Activated CD4-positive, alpha-beta T cell treated with anti-CD3 and anti-CD28 coated beads, Interleukin-10, Interleukin-2, amounts not matched to agents 100 ng/mL and 50 ng/mL, durations not matched to agents 16 hours and 8 hours (primary cell): Measurements from ENCODE around the gene DGKG.

Experiments used
- DNase-seq: peaks from one replicate; pipeline ENCODE4 v3.0.0-alpha.2; 2020

Gene DGKG

DNA sequence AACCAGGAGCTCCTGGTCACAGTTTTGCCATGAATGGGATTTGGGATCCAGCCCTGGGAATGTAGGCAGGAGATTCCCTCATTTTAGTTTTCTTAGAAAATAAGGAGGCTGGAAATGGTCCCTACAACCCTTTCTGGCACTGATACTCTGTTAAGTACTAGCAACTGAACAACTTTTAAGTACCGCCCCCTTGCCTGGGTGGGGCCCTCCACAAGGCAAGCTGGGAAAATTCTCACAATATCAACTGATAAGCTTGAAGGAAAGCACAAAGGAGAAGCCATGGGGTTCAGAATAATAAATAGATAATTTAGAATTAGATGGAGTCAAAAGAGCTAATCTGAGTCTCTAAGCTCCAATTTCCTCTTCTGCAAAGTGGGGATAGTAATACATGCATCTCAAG lies 4.2 kb upstream of the DGKG start:
- no peak for DNase-seq

DNA sequence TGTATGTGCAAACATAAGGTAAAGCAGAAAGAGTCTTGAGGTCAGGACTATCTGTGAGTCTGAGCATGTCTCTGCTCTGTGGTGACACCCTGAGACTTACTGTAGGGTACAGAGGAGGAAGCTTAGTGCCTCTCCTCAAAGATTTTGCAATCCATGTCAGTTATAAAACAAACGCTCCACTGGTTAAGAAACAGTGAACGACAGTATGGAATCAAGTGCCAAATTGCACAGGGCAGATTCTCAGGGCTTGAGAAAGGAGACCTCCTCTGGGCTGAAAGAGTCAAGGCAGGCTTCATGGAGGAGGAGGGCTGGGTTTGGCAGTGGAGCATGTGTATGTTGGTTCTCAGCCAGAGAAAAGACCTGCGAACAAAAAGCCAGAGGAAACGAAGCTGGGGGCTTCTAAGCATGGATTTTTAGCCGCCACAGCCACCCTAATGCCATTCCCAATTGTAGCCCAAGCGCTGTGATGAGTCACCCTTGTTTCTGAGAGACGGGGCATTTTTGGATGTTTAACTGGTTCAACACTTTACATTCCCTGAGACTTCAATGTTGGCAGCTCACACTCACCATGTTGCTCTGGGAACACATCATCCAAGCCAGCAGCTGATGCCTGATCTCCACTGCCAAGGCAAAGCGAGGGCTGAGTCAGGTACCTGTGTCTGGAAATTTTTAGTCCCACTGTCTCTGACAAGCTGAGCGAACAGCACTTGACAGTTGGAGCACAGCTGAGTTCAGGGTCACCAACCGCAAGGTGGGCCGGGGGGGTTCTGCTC lies 3.4 kb upstream of the DGKG start:
- DNase-seq, result no peak

DNA sequence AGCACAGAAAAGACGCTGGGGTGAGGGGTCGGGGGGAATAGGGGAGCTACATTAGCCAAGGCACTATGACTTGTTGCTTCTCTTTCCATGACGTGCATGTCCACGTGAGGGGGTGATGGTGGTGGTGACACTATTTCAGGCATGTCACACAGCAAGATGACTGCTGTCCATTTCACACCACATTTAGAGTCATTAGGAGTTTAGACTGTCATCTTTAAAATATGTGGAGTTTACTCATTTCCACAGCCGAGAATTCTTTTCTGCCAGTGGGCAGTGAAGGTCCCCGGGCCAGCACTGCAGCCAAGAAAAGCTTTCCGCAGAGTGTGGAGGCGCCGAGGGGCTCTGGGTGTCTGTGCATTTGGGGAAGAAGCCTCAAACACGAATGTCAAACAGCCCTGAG lies 954 bp upstream of the DGKG start:
- DNase-seq, result no peak

DNA sequence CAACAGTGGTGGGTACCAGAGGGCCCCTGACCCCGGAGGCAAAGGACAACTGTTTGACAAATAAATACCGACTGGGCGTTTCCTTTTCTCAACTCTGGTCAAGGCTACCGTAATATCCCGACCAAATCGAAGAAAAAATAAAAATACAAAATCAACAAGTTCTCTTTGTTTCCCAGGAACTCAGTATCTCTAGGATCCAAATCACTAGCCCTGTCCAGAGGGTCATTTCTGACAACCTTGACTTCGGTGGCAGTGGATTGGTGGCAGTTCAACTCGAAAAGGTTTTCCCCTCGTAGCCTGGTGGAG lies 456 bp upstream of the DGKG start:
- DNase-seq, result no peak

DNA sequence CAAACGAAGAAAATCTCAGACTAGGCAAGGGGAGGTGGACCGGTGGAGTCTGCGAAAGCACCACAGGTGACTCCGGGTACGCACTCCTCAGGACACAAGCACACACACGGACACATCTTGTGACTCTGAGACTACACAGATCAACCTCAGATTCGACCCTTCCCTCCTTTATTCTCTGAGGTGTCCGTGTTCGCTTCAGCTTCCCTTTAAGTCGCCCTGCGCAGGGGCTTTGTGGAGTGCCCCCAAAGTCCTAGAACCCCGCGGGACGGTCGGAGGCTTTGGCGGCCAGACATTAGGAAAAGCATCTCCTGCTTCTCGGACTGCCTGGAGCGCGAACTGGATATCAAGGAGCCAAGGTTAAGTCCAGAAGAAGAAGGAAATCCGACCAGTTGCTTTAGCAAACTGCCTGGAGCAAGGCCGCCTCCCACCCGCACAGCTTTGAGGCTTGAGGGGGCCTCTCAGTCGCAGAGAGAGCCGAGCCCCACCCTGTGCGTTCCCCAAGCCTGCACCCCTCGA lies 730 bp downstream of the DGKG start:
- DNase-seq, result no peak

DNA sequence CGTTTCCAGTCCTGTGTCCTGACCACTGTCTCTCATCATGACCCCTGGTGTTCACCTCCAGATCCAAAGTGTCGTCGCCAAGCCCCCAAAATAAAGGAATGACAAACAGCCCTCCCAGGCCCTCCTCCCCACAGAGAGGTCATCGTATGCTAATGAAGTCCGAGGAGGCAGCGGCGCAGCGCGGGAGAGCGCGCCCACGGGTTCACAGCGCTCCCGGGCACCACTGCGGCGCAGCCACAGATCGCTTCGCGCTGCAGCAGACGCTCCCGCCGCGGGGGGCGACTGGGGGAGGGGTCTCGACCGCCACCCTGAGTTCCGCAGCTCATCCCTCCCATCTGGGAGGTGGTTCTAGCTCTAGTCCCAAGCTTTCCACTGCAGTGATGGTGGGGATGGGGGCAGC lies 1.3 kb downstream of the DGKG start:
- DNase-seq, result no peak

DNA sequence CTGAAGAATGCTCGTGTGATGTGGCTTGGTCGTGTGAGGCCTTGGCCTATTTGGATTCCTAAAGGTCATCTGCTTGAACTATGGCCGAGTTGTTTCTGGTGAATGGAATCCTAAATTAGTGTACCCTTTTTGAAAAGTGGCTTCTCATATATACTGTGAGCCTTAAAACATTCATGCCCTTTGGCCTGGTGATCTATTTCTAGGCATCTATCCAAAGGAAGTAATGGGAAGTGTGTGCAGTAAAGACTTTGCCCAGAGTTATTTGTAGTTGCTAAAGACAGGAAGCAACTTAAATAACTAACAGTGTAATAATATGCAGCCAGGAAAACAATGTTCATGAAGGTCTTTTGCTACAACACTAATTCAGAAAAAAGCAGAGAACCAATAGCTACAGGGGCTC lies 3.0 kb downstream of the DGKG start:
- no peak for DNase-seq

DNA sequence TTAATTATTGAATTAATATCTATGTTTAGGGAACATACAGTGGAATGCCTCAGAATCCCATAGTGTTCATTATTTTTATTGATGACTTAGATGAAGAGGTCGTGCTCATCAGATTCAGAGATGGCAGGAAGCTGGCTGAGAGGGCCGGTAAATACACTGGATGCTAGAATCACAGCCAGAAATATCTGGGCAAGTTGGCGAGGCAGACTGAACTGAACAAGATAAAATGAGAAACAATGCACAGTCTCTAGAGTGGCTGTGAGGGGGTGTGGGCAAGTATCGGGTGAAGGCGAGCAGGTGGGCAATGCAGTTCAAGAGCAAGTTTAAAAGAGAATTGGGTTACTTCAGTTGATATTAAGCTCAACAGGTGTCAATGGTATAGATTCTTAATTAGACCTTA lies 5.9 kb downstream of the DGKG start:
- no peak for DNase-seq

DNA sequence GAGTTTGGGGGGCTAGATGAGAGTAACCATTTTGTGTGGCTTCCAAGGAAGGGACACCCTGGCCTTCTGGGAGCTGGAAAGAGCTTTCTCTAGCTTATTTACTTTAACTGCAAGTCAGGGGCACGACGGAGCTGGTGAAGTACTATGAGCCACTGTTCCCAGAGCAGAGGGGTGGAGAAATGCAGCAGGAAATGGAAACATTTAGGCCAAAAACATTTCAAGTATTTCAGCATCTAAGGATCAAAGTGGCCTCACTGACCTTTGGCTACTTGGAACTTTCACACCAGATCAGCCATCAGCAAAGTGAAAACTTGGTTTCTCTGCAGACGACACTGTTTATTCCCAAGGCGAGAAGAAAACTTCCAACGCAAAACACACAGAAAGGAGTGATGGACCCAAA lies 7.9 kb downstream of the DGKG start:
- DNase-seq, result no peak

DNA sequence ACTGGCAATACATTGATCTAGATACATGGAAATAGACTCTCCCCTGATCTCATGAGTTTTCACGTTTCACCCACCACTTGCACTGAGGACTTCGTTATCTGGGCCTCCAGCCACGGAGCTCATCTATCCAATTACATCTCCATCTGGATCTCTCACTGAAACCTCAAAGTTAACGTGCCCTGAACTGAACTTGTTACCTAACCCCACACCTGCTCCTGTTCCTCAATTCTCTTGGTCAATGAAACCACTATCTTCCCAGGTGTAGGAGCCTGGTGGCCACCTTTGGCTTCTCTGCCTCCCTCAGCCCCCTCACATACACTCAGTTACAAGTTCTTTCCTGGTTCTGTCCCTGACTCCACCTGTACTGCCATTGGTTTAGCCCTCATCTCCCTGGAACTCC lies 9.7 kb downstream of the DGKG start:
- DNase-seq, result no peak

DNA sequence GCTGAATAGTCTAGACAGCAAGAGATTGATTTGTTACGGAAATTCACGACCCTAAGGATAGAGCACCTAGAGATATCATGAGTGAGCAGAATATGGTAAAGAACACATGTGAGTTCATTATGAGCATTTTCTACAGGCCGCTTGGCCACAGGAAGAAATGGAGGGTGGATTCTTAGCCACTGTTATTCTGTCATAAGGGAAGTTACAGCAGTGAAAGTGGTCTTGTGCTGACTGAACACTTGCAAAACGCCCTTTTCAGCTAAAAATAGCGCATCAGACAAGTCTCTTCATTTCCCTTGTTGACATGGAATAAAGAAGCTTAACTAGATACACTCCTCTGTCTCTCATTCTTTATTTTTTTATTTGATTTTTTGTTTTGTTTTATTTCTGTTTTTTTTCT lies 19.8 kb downstream of the DGKG start:
- no peak for DNase-seq

DNA sequence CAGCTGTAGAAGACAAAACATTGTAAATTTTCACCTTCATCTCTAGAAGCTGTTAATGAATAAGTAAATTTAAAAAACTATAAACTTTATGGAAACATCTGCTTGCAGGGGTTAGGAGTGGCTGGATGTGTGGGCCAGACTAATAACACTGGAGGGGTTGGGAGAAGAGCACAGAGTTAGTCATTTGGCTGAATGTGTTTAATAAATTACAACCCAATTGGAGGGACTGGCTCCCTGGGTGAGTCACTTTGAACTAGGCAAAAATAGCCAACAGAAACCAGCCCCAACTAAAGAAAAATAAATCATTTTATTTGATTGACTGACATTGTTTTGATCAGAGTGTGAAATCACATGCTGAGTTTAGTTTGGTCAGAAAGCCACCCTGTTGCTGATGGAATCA lies 21.8 kb downstream of the DGKG start:
- DNase-seq, result no peak

DNA sequence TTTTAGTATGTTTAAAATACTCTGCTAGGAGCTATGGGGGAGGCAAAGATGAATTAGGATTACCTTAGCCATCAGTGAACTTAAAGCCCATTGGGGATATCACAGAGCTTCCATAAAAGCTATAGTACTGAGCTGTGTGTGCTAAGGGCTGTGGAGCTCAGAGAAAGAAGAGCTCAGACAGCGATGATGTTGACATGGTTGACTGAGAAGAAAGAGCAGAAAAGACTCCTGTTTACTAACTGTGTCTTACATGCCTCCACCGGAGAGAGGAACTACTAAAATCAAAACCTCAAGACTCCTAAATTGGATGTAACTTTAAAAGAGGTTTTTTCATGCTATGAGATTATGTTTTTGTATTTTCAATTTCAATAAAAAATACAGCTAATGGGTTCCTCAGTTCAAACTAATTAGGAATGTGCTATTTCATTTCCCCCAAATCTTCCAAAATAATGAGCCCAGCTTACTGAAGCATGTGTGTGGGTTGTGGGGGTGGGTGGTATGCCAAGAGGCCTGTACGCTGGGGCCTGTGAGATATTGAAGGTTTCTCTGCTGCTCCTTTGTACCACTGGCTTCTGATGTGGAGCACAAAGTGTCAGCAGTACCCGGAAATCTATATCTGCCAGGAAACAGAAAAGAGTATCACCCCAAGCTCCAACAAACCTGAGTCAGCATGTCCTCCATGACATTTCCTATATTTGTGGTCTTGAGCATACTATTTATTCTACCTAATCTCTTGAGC lies 22.7 kb downstream of the DGKG start:
- no peak for DNase-seq

DNA sequence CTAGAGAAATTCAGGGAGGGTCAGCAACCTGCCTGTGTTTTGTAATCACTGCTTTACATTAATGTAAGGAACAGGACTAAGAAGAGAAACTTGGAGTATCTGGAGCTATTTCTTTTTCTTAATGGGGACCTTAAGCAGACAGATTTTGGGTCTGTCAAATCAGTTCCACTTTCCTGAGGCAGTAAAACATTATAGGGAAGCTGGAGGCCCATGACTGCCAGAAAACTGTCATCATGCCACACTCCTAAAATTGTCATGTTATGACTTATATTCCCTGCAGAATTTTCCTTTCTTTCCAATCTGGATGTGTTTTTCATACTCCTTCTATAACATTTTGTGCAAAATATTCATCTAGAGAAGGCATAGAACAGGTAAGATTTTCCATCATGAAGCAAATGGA lies 28.8 kb downstream of the DGKG start:
- no peak for DNase-seq

DNA sequence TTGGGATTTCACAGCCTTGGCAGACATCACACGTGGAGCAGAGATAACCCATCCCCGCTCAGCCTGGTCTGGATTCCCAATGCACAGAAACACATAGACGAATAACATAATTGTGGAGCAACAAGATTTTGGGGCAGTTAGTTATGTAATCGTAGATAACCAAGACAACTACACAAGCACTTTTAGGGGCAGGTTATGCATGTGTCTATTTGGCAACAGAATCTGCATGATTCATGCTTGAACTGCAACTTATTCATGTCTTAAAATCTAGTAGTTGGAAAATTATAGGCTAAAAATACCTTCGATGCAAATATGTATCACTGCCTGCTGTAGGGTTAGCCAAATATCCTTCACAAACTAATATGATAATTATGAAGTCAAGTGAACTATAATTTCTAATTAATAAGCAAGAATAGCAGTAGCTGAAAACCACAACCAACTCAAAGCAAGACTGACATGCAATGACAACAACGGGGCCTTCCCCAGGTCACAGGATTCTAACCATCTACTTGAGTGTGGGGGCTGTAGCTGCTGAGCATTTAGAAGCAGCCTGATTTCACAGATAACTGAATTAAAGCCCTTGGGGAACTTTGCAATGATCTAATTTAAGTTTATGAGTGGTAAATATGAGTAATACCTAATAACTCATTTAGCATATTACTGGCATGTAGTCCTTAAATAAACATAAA lies 31.1 kb downstream of the DGKG start:
- DNase-seq, result no peak

DNA sequence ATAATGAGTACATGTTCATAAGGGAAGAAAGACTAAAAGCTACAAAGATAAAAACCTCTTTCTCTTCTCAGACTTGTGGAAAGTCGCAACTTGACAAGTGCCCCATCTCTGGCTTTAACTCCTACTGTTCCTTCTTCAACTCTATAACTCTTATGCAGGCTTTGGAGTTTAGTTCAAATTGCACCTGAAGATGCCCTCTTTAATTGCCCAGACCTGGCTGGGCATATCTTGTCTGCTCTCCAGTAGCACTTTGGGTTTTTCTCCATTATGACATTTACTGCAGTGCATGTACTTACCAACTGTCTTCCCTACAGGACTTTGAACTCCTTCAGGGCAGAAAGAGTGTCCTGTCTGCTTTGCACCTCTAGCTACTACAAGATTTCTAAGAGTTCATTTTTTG lies 32.4 kb downstream of the DGKG start:
- DNase-seq, result no peak

DNA sequence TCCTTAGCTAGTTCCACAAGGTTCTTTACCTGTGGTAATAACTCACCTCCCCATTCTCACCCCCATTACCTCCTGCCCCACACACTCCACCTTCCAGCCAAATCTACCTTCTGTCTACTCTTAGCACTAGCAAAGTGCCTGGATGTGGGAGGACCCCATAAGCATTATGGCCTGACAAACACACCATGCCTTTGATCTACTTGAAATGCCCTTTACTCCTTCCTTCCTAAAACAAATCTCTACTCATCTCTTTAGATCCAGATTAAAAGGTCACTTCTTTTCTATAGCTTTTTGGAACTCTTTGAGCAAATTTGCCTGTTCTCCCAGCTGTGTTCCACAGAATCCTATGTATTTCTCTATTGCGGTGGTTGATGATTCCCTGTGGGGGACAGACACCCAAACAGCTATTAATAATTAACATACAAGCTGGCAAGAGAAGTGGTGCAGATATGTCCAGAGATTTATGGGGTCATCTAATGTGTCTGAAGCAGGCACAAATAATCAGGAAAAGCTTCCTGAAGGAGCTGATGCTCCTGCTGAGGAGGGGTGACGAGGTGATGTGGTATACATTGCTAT lies 34.0 kb downstream of the DGKG start:
- DNase-seq, result no peak

DNA sequence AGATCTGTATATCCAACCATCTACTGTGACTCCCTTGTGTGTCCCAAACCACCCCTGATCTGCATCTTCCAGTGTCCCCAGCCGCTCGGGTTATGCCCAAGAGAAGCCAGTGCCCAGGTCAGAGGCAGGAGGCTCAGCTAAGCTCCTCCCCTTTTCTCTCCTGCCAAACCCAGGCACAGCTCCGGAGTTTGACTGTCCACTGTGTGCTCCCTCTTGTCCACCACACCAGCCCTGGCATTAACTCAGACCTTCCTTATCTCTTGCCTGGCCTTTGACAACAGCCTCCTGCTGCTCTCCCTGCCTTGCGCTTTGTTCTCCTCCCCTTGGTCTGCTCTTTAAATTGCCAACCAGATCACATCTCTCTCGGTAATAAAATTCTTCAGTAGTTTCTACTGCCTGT lies 39.3 kb downstream of the DGKG start:
- DNase-seq, result no peak

DNA sequence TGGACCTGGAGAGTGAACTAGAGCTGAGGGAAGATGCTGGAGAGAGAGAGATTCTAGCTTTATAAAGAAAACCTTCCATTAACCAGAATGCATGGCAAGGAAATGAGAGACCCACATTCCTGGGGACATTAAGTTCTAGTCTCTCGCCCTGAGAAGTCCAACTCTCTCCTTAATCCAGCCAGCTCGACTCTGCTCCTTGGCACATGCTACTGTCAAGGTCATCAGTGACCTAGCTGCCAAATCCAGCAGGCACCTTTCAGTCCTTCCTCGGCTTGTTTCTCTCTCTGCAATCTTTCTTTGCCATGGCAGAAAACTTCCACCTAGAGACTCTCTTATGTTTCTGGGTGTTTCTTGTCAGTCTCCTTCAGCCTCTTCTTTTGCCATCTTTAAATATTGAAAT lies 40.3 kb downstream of the DGKG start:
- no peak for DNase-seq

DNA sequence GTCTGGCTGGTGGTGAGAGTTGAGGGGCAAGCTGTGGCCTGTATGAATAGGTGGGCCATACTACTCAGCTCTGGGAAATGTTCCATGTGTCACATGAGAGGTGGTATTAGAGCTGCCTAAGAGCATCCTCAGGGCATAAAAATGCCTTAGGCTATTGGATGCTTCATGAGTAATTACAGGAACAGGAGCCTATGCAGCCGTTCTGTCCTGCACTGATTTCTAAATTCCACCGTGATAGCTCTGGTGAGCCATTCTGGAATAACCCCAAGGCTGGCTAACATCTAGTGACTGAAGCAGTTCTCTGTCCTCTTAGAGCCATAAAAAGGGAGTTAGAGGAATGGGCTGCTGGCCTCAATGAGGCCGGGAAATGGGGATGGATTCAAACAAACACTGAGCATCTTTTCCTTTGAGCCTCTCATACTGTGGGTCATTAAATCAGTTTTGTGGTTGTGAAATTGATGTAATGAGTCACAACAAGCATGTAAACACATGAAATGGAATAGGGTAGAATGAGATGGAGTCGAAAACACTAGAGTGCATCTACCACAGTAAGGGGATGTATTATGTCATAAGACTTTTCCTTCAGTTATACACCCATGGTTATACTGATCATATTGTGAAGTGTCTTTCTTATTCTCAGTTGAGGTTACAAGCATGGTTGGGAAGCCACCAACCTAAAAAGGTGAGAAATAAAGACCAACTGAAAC lies 41.0 kb downstream of the DGKG start:
- DNase-seq, result no peak

DNA sequence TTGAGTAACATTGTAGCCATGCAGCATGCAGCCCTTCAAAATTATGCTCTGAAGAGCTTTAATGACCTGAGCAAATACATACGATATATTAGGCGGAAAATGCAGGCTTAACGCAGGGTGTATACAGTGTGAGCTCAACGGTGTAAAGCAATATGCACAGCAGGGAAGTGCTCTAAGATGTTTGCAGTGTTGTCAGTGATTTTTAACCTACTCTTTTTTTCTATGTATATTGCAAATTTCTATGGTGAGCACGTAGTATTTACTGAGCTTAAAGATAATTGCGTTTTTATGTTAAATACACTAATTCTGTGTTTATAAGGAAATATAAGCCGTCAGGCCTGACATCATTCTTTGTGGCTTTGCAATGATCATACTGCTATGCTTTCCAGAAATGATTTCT lies 42.1 kb downstream of the DGKG start:
- DNase-seq, result no peak

DNA sequence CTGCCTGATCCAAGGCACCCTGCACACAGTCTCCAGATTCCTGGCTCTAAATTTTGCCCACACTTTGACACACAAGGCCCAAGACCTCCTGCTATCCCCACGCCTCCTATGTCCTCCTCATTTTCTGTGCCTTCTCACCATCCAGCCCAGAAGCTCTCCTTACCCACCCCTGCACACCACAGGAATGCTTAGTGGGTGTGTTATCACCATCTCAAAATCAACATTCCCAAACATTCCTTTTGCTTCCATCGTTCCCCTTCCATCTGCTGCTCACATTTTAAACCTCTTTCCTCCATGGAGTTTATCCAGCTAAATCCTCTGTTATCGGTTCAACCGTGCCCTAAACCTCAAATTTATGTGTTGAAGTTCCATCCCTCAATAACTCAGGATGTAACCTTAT lies 43.9 kb downstream of the DGKG start:
- no peak for DNase-seq

DNA sequence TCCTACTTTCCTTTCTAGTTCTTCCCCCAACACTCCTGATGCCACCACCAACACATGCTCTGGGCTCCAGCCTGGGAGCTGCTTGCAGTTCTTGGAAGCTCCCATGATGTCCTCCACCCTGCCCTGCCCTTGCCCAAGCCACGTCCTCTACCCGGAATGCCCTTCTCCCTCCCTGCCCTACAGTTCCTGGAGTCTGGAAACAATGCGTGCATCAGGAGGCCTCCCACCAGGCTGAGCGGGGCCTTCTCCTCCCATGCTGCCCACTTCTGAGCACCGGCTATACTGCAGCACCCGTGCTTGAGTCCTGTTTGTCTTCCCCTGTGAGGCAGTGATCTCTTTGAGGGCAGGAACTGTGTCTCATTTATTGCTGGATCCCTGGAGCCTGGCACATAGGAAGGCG lies 44.6 kb downstream of the DGKG start:
- no peak for DNase-seq
